KMS-11 (cell line): ENCODE results near the gene ARRB2.
"Not testable (repeated sequence)": the region's sequence is repeated elsewhere in the genome, so short reads cannot be mapped to it uniquely, and the experiment has no call there.

Experiments
- H2AFZ ChIP-seq: fragments of 200-600 bp; sonication (generic); 2 replicates; pipeline ENCODE4 v1.6.1; 2016; ENCODE audit warnings: antibody characterized with exemption, mixed run types, low read depth
- H3K27ac ChIP-seq: fragments of 200-600 bp; sonication (generic); 2 replicates; pipeline ENCODE4 v1.6.1; 2016; ENCODE audit warnings: mild to moderate bottlenecking, mixed run types
- H3K27me3 ChIP-seq: fragments of 200-600 bp; sonication (generic); 2 replicates; pipeline ENCODE4 v1.6.1; 2017; ENCODE audit warnings: mild to moderate bottlenecking, low read depth, mixed run types, moderate library complexity; ENCODE audit not compliant: insufficient read depth
- H3K36me3 ChIP-seq: fragments of 200-600 bp; sonication (generic); 2 replicates; pipeline ENCODE4 v1.6.1; 2017; ENCODE audit warnings: mild to moderate bottlenecking, mixed run types; ENCODE audit not compliant: insufficient read depth
- H3K4me1 ChIP-seq: fragments of 200-600 bp; sonication (generic); 2 replicates; pipeline ENCODE4 v1.6.1; 2016; ENCODE audit warnings: mild to moderate bottlenecking, low read depth, mixed run types; ENCODE audit not compliant: poor library complexity, severe bottlenecking
- H3K4me2 ChIP-seq: fragments of 200-600 bp; sonication (generic); 2 replicates; pipeline ENCODE4 v1.7.0; 2016; ENCODE audit warnings: mild to moderate bottlenecking, mixed run types
- H3K4me3 ChIP-seq: fragments of 200-600 bp; sonication (generic); IDR thresholded peaks from 2 replicates; pipeline ENCODE4 v1.6.1; 2017; ENCODE audit warnings: low read depth, low read length, mixed read lengths; ENCODE audit not compliant: insufficient read depth
- H3K79me2 ChIP-seq: fragments of 200-600 bp; sonication (generic); 2 replicates; pipeline ENCODE4 v1.6.1; 2016; ENCODE audit warnings: low read depth, mixed run types; ENCODE audit not compliant: insufficient read depth
- H3K9ac ChIP-seq: fragments of 200-600 bp; sonication (generic); 2 replicates; pipeline ENCODE4 v1.6.1; 2016; ENCODE audit warnings: mild to moderate bottlenecking, mixed run types
- H4K20me1 ChIP-seq: fragments of 200-600 bp; sonication (generic); 2 replicates; pipeline ENCODE4 v1.6.1; 2016; ENCODE audit warnings: mild to moderate bottlenecking, mixed run types; ENCODE audit not compliant: insufficient read depth
- TF ChIP-seq, protein P1 (sequence below): fragments of 200-600 bp; sonication (generic); conservative IDR thresholded peaks from 2 replicates; pipeline ENCODE4 v1.6.1; 2017; ENCODE audit warnings: low read depth, mild to moderate bottlenecking, antibody characterized with exemption, low read length, moderate library complexity, mixed read lengths

ARRB2 gene

DNA sequence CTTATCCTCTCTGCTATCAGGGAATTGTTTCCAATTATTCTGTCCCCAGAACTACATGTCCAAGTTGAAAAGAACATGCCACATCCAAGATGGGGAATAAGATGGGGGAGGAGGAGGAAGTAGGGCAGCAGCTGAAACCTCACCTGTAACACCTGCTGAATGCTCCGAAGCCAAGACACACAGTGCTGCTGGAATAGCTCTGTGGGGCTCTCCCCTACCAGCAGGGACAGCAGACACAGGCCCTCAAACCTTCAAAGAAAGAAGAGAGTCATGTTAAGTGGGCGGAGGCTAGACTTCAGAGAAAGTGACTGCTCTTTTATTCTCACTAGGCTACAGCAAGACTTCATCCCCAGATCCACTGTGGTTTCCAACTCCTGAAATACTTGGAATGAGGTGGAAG lies 19.7 kb upstream of the ARRB2 start:
- Histone ChIP-seq H3K27ac (no peak overlapping the region), H3K36me3 (no peaks in the 10 kb centered on the region), H4K20me1 (no peaks in the 10 kb centered on the region), H3K9ac (no peak overlapping the region), H3K4me3 (no peak overlapping the region), H2AFZ (no peak overlapping the region), H3K4me2 (no peak overlapping the region), H3K79me2 (no peaks in the 10 kb centered on the region), H3K4me1 (peaks cover 10% of the 10 kb centered on the region), H3K27me3 (no peaks in the 10 kb centered on the region)
- TF ChIP-seq, protein P1, sequence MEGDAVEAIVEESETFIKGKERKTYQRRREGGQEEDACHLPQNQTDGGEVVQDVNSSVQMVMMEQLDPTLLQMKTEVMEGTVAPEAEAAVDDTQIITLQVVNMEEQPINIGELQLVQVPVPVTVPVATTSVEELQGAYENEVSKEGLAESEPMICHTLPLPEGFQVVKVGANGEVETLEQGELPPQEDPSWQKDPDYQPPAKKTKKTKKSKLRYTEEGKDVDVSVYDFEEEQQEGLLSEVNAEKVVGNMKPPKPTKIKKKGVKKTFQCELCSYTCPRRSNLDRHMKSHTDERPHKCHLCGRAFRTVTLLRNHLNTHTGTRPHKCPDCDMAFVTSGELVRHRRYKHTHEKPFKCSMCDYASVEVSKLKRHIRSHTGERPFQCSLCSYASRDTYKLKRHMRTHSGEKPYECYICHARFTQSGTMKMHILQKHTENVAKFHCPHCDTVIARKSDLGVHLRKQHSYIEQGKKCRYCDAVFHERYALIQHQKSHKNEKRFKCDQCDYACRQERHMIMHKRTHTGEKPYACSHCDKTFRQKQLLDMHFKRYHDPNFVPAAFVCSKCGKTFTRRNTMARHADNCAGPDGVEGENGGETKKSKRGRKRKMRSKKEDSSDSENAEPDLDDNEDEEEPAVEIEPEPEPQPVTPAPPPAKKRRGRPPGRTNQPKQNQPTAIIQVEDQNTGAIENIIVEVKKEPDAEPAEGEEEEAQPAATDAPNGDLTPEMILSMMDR: no peak

DNA sequence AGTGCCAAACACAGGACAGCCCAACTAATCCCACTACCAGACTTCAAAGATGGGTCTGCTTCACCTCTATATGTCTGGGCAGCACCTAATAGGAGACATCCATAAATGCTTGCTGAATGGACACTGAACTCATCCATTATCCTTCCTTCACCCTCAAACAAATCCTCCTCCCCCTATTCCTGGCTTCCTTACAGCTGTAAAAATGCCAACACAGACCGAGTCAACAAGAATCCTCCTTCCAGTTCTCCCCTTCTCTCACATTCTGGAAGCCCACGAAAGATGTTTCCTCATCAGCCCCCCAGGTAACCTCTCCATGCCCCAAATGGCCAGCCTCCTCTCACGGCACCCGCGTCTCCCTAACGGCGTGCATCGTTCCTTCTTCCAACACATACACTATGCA lies 18.7 kb upstream of the ARRB2 start:
- Histone ChIP-seq H3K27ac (no peak overlapping the region), H3K9ac (no peak overlapping the region), H3K4me2 (no peak overlapping the region), H3K4me1 (peaks cover 18% of the 10 kb centered on the region), H3K4me3 (no peak overlapping the region), H2AFZ (no peak overlapping the region), H3K36me3 (no peaks in the 10 kb centered on the region), H3K79me2 (no peaks in the 10 kb centered on the region), H3K27me3 (no peaks in the 10 kb centered on the region), H4K20me1 (no peaks in the 10 kb centered on the region)
- TF ChIP-seq, protein P1: no peak

DNA sequence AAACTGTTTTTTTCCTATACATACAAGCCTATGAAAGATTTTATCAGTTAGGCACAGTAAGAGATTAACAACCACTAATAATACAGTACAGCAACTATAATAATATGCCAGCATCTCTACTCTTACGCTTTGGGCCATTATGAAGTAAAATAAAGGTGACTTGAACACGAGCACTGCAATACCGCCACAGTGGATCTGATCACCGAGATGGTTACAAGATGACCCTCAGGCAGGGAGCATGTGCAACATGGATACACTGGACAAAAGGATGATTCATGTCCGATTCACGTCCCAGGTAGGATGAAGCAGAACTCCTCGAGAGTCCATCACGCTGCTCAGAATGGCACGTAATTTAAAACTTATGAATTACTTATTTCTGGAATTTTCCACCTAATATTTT lies 17.0 kb upstream of the ARRB2 start:
- H3K79me2 ChIP-seq: no peaks in the 10 kb centered on the region
- H3K36me3 ChIP-seq: no peaks in the 10 kb centered on the region
- no peak overlapping the region for H3K9ac ChIP-seq
- H2AFZ ChIP-seq: no peak overlapping the region
- no peak overlapping the region for H3K4me2 ChIP-seq
- TF ChIP-seq, protein P1: no peak
- H3K4me1 ChIP-seq: peaks cover 19% of the 10 kb centered on the region
- no peaks in the 10 kb centered on the region for H4K20me1 ChIP-seq
- no peak overlapping the region for H3K27ac ChIP-seq
- no peaks in the 10 kb centered on the region for H3K27me3 ChIP-seq
- H3K4me3 ChIP-seq: no peak overlapping the region

DNA sequence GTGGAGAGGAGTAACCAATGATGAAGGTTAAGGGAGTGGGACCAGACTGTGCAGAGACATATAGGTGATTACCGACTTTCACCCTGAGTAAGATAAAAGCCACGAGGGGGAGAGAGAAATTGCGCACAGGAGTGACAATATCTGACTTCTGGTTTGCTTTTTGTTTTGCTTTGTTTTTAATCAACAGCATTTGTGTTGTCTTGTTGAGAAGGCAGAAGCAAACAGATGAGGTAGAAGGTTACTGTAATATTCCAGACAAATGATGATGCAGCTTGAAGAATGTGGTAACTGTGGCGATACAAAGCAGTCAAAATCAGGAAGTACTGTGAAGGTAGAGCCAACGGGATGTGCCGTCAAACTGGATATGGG lies 14.0 kb upstream of the ARRB2 start:
- H2AFZ ChIP-seq: no peak overlapping the region
- no peaks in the 10 kb centered on the region for H3K27me3 ChIP-seq
- peaks cover 19% of the 10 kb centered on the region for H3K4me1 ChIP-seq
- no peak overlapping the region for H3K4me3 ChIP-seq
- no peak overlapping the region for H3K4me2 ChIP-seq
- TF ChIP-seq, protein P1: no peak
- H4K20me1 ChIP-seq: no peaks in the 10 kb centered on the region
- no peak overlapping the region for H3K9ac ChIP-seq
- H3K36me3 ChIP-seq: no peaks in the 10 kb centered on the region
- no peaks in the 10 kb centered on the region for H3K79me2 ChIP-seq
- H3K27ac ChIP-seq: no peak overlapping the region

DNA sequence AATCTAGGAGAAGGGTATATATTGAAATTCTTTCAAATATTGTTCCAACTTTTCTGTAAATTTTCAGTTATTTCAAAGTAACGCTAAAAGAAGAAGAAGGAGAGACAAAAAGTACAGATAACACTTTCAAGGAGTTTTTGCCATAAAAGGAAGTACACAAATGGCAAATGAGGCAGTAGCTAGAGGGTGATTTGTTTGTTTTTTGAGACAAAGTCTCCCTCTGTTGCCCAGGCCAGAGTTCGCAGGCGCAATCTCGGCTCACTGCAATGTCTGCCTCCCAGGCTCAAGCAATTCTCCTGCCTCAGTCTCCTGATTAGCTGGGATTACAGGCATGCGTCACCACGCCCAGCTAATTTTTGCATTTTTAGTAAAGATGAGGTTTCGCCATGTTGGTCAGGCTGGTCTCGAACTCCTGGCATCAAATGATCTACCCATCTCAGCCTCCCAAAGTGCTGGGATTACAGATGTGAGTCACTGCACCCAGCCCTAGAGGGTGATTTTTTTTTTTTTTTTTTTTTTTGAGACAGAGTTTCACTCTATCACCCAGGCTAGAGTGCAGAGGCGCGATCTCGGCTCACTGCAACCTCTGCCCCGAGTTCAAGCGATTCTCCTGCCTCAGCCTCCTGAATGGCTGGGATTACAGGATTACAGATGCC lies 10.9 kb upstream of the ARRB2 start:
- not testable (repeated sequence) for H3K36me3 ChIP-seq, H3K9ac ChIP-seq, H2AFZ ChIP-seq, H3K27ac ChIP-seq, H3K4me3 ChIP-seq, H4K20me1 ChIP-seq, H3K4me2 ChIP-seq, H3K27me3 ChIP-seq, H3K79me2 ChIP-seq
- peaks cover 16% of the 10 kb centered on the region for H3K4me1 ChIP-seq
